DND-41 (cell line): Measurements from ENCODE around the gene SIDT2.

ENCODE experiments used
- ATAC-seq: fragments of 200-7000 bp; cut with Tn5 transposase; 3 replicates; pipeline ENCODE4 v1.9.1; 2021; ENCODE audit warnings: low read depth; ENCODE audit not compliant: insufficient read depth
- DNase-seq: peaks from one replicate; pipeline ENCODE4 v3.0.0-alpha.2; 2020
- H2AFZ ChIP-seq: 2 replicates; pipeline ENCODE4 v1.6.0; 2012; ENCODE audit warnings: low read depth, low read length
- H3K27ac ChIP-seq: 2 replicates; pipeline ENCODE4 v1.5.1; 2012; ENCODE audit warnings: low read length, inconsistent platforms
- H3K27me3 ChIP-seq: fragments of 200-600 bp; sonication (generic); 2 replicates; pipeline ENCODE4 v1.6.0; 2012; ENCODE audit warnings: low read length, mild to moderate bottlenecking, inconsistent platforms; ENCODE audit not compliant: insufficient read depth, poor library complexity
- H3K36me3 ChIP-seq: 2 replicates; pipeline ENCODE4 v1.5.1; 2012; ENCODE audit warnings: low read length, inconsistent platforms; ENCODE audit not compliant: insufficient read depth
- H3K4me1 ChIP-seq: 2 replicates; pipeline ENCODE4 v1.5.1; 2012; ENCODE audit warnings: mild to moderate bottlenecking, low read length; ENCODE audit not compliant: insufficient read depth
- H3K4me2 ChIP-seq: 2 replicates; pipeline ENCODE4 v1.6.0; 2012; ENCODE audit warnings: mild to moderate bottlenecking, moderate library complexity, low read length, inconsistent platforms; ENCODE audit not compliant: insufficient read depth
- H3K4me3 ChIP-seq, 2 experiments: fragments of 200-600 bp in 1 of 2; shearing (Covaris generic) in 1 of 2; 2 replicates each; pipeline ENCODE4 v1.5.1; 2012 to 2016; ENCODE audit warnings: inconsistent platforms in 2 of 2, low read length in 2 of 2, mild to moderate bottlenecking in 2 of 2, low read depth in 1 of 2, moderate library complexity in 1 of 2
- H3K79me2 ChIP-seq: 2 replicates; pipeline ENCODE4 v1.6.0; 2012; ENCODE audit warnings: low read length, inconsistent platforms; ENCODE audit not compliant: insufficient read depth
- H3K9ac ChIP-seq: 2 replicates; pipeline ENCODE4 v1.6.0; 2012; ENCODE audit warnings: low read depth, mild to moderate bottlenecking, inconsistent platforms, low read length, moderate library complexity
- H3K9me3 ChIP-seq: 2 replicates; pipeline ENCODE4 v1.5.1; 2012; ENCODE audit warnings: low read length, moderate library complexity, mild to moderate bottlenecking, inconsistent platforms; ENCODE audit not compliant: insufficient read depth, severe bottlenecking
- H4K20me1 ChIP-seq: 2 replicates; pipeline ENCODE4 v1.6.0; 2012; ENCODE audit warnings: low read length; ENCODE audit not compliant: insufficient read depth
- EZH2 ChIP-seq: IDR thresholded peaks from 3 replicates; pipeline ENCODE4 v1.6.1; 2012; ENCODE audit warnings: borderline replicate concordance, low read depth, mild to moderate bottlenecking, moderate library complexity, low read length, inconsistent platforms; ENCODE audit not compliant: severe bottlenecking
- TF ChIP-seq, protein P1 (sequence below): IDR thresholded peaks from 2 replicates; pipeline ENCODE4 v1.5.1; 2012; ENCODE audit warnings: borderline replicate concordance, low read length, moderate library complexity, mild to moderate bottlenecking; ENCODE audit not compliant: poor library complexity, severe bottlenecking; ENCODE audit errors: extremely low read depth

Gene SIDT2

DNA sequence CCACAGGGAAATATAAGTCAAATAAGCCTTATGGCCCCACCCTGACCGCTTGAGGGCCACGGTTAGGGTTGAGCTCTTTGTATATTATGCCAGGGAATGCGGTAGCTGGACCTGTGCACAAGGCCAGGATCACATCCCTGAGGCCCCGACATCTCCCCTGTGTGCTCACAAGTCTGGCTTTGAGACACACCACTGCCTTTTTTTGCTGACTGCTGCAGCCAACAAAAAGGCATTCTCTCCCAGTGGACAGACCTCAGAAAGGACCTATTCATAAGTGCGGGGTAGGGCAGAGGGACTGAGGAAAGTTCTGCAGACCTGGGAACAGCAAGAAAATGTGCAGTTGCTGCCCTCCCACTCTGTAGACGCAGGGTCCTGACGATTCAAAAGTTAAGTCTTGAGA, 3.4 kb upstream of the SIDT2 start:
- Histone ChIP-seq H3K4me3 (no peak overlapping the region), H3K9ac (no peak overlapping the region), H3K27ac (no peak overlapping the region), H4K20me1 (peaks cover 7% of the 10 kb centered on the region; the same call in 1 of the 2 replicates), H3K9me3 (no peaks in the 10 kb centered on the region), H3K4me2 (no peak overlapping the region), H3K79me2 (no peaks in the 10 kb centered on the region), H2AFZ (no peak overlapping the region), H3K4me1 (peaks cover 20% of the 10 kb centered on the region), H3K36me3 (peaks cover 20% of the 10 kb centered on the region), H3K27me3 (no peaks in the 10 kb centered on the region)
- ATAC-seq (no peak), DNase-seq (no peak)
- TF ChIP-seq EZH2: no peak
- TF ChIP-seq, protein P1, sequence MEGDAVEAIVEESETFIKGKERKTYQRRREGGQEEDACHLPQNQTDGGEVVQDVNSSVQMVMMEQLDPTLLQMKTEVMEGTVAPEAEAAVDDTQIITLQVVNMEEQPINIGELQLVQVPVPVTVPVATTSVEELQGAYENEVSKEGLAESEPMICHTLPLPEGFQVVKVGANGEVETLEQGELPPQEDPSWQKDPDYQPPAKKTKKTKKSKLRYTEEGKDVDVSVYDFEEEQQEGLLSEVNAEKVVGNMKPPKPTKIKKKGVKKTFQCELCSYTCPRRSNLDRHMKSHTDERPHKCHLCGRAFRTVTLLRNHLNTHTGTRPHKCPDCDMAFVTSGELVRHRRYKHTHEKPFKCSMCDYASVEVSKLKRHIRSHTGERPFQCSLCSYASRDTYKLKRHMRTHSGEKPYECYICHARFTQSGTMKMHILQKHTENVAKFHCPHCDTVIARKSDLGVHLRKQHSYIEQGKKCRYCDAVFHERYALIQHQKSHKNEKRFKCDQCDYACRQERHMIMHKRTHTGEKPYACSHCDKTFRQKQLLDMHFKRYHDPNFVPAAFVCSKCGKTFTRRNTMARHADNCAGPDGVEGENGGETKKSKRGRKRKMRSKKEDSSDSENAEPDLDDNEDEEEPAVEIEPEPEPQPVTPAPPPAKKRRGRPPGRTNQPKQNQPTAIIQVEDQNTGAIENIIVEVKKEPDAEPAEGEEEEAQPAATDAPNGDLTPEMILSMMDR: no peak

DNA sequence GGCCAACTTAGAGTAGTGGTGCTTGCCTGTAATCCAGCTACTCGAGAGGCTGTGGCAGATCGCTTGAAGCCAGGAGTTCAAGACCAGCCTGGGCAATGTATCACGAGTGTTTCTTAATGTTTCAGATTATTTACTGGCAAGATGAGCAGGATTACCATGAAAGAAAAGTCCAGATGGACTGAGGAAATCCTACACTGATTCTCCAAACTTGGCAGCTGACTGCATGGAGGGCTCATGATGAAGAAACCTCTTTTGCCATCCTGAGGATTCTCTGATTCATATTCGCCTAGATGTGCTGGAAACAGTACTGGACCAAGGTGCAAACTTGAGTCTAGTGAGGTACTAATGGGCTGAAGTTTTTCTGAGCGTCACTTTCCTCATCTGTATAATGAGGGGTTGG, 2.8 kb upstream of the SIDT2 start:
- no peaks in the 10 kb centered on the region for H3K9me3 ChIP-seq

DNA sequence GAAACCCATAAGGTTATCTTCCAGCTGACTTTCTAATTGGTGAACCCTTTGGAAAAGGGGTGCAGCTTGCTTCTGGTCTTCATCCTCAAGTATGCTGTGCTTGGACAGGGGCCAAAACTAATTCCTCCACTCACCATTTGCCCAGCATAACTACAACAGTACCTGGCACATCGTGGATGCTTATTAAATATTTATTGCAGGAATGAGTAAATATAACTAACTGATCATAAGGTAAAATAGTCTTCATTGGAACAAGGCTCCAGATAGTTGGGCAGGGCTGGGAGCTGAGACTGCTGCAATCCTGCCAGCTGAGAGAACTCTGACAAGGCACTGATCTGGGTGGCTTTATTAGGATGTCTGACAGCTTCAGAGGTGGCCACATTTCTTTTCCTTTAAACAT, 2.4 kb upstream of the SIDT2 start:
- H3K27me3 ChIP-seq: no peaks in the 10 kb centered on the region
- peaks cover 31% of the 10 kb centered on the region for H3K4me1 ChIP-seq

More for the DNA sequence above, 2.8 kb upstream of the SIDT2 start:
- ATAC-seq (no peak), DNase-seq (no peak)
- Histone ChIP-seq H3K9ac (no peak overlapping the region), H3K4me1 (peaks cover 27% of the 10 kb centered on the region), H2AFZ (no peak overlapping the region), H4K20me1 (peaks cover 7% of the 10 kb centered on the region; the same call in 1 of the 2 replicates), H3K36me3 (peaks cover 13% of the 10 kb centered on the region), H3K79me2 (no peaks in the 10 kb centered on the region), H3K4me2 (no peak overlapping the region), H3K4me3 (no peak overlapping the region), H3K27me3 (no peaks in the 10 kb centered on the region), H3K27ac (no peak overlapping the region)
- TF ChIP-seq EZH2: no peak
- TF ChIP-seq, protein P1: no peak

More for the DNA sequence above, 2.4 kb upstream of the SIDT2 start:
- no peak for ATAC-seq
- H2AFZ ChIP-seq: no peak overlapping the region
- H3K9me3 ChIP-seq: no peaks in the 10 kb centered on the region
- no peak overlapping the region for H3K4me3 ChIP-seq
- TF ChIP-seq, protein P1: no peak
- TF ChIP-seq EZH2: no peak
- peaks cover 9% of the 10 kb centered on the region for H3K36me3 ChIP-seq
- H3K4me2 ChIP-seq: no peak overlapping the region
- H3K9ac ChIP-seq: no peak overlapping the region
- H3K79me2 ChIP-seq: no peaks in the 10 kb centered on the region
- no peak for DNase-seq
- peaks cover 7% of the 10 kb centered on the region; the same call in 1 of the 2 replicates for H4K20me1 ChIP-seq
- no peak overlapping the region for H3K27ac ChIP-seq
